ENCODE data around the gene NR1H4. TPM values are rescaled to one million over a fixed set of nuclear protein-coding genes. Genes with fewer than 3 reads are reported as not detected.

The NR1H4 gene
- total and polyA plus RNA-seq, 2 of the 8 experiments (the other 6 are each of a cell fraction or from before 2014, with no cell fraction given): not detected

GRCh38 chr12:100512692-100513091 is 39.0 kb downstream of the NR1H4 start:
- H4K8ac ChIP-seq (ENCODE audit: extremely low read depth, insufficient read depth, low read length): no peak overlapping the region
- H2BK12ac ChIP-seq (ENCODE audit: low read depth, low read length): no peak overlapping the region
- no peak overlapping the region for H3K4me2 ChIP-seq (ENCODE audit: insufficient read depth in 1 of 2, low read depth in 2 of 2, low read length in 2 of 2)
- H2BK20ac ChIP-seq (ENCODE audit: low read length): no peak overlapping the region
- H2AFZ ChIP-seq (ENCODE audit: low read length): no peak overlapping the region
- no peak overlapping the region for H4K91ac ChIP-seq (replicated peaks; ENCODE audit: insufficient read length, low read length)
- H3K18ac ChIP-seq (ENCODE audit: extremely low read depth, low read length): no peak overlapping the region
- H3K79me1 ChIP-seq (ENCODE audit: low read depth, low read length): no peaks in the 10 kb centered on the region
- no peak overlapping the region for H3K14ac ChIP-seq (ENCODE audit: insufficient read length)
- POLR2A ChIA-PET (ENCODE audit: partially characterized antibody): no interaction called here
- no peak overlapping the region for H2AK5ac ChIP-seq (ENCODE audit: low read depth, low read length)
- H2BK5ac ChIP-seq (ENCODE audit: low read depth, low read length): no peak overlapping the region
- no peaks in the 10 kb centered on the region for H3K79me2 ChIP-seq (ENCODE audit: control insufficient read depth in 1 of 2, insufficient read depth in 2 of 2, low read length in 2 of 2)
- H2BK15ac ChIP-seq (ENCODE audit: low read length): no peak overlapping the region
- FAIRE-seq (no peak), DNase-seq (ENCODE audit: low read depth in 1 of 2, low spot score in 2 of 2) (no peak)
- H3K36me3 ChIP-seq (ENCODE audit: control insufficient read depth in 2 of 4, insufficient read depth in 4 of 4, low read length in 3 of 4): no peaks in the 10 kb centered on the region
- H3K9ac ChIP-seq (replicated peaks in 1 of 4; ENCODE audit: extremely low read depth in 1 of 4, low read depth in 3 of 4, low read length in 3 of 4): no peak overlapping the region
- no peaks in the 10 kb centered on the region for H3K9me3 ChIP-seq (ENCODE audit: insufficient read depth in 2 of 2, low read depth in 1 of 2, low read length in 1 of 2)
- H3K4ac ChIP-seq (replicated peaks; ENCODE audit: insufficient read length, low read depth, low read length): no peak overlapping the region
- H3K4me1 ChIP-seq (replicated peaks in 1 of 4; ENCODE audit: control insufficient read depth in 3 of 4, insufficient read depth in 4 of 4, low read length in 3 of 4): no peaks in the 10 kb centered on the region
- no peaks in the 10 kb centered on the region for H3K27me3 ChIP-seq (replicated peaks in 1 of 4; ENCODE audit: control insufficient read depth in 3 of 4, extremely low read depth in 1 of 4, insufficient read depth in 3 of 4, low read length in 3 of 4)
- H3K23ac ChIP-seq (ENCODE audit: insufficient read length): no peak overlapping the region
- H4K20me1 ChIP-seq (replicated peaks in 1 of 2; ENCODE audit: control insufficient read depth in 1 of 2, insufficient read depth in 2 of 2, low read length in 2 of 2): no peaks in the 10 kb centered on the region
- H3K27ac ChIP-seq (ENCODE audit: low read depth, low read length): no peak overlapping the region
- H4K5ac ChIP-seq (ENCODE audit: insufficient read length, low read depth, low read length): no peak overlapping the region
- H3K23me2 ChIP-seq (ENCODE audit: low read depth, low read length): no peaks in the 10 kb centered on the region
- CTCF ChIA-PET (ENCODE audit: partially characterized antibody): interaction anchor here (1.5 kb wide), 1 partner anchor 87 kb away, joined by 4 read pairs; no protein-coding TSS in a partner anchor
- TF ChIP-seq ASH2L (IDR thresholded peaks at IDR 0.05; ENCODE audit: low read length) (no peak), YY1 (IDR thresholded peaks at IDR 0.05; ENCODE audit: low read depth, low read length) (no peak), TCF12 (IDR thresholded peaks at IDR 0.05; ENCODE audit: low read depth, low read length) (no peak), CTCF (IDR thresholded peaks at IDR 0.05; ENCODE audit: control extremely low read depth in 1 of 3, insufficient read depth in 1 of 3, low read depth in 1 of 3, low read length in 3 of 3) (no peak)
- WGBS, 2 experiments (ENCODE audit: extremely low coverage in 1 of 2, insufficient coverage in 1 of 2, insufficient read length in 1 of 2, insufficient replicate concordance in 2 of 2, low coverage in 1 of 2, low lambda C conversion rate in 2 of 2, missing lambda C conversion rate in 1 of 2): 96% methylated on average over 3 of the region's 3 CpGs; no CpG with 5 or more reads in 1 of the 2 experiments
- no peak overlapping the region for H3K56ac ChIP-seq (replicated peaks; ENCODE audit: insufficient read length, low read depth, low read length)
- H2BK120ac ChIP-seq (replicated peaks; ENCODE audit: low read depth, low read length): no peak overlapping the region
- H3K4me3 ChIP-seq (ENCODE audit: extremely low read depth in 1 of 4, insufficient read depth in 2 of 4, low read depth in 3 of 4, low read length in 4 of 4): no peak overlapping the region

Measured in H1 (cell line).